HFFc6 (cell line): ENCODE data around the gene R3HDM4. TPM values are rescaled to one million over a fixed set of nuclear protein-coding genes. Genes with fewer than 3 reads are reported as not detected.

Source experiments
- DNase-seq: peaks from one replicate; pipeline ENCODE4 v3.0.0-alpha.2; 2018
- H3K27ac Mint-ChIP-seq: 2 replicates; pipeline ENCODE4 v1.8.0; 2020; ENCODE audit warnings: mild to moderate bottlenecking, mixed read lengths
- H3K27me3 Mint-ChIP-seq: 2 replicates; pipeline ENCODE4 v1.8.0; 2021; ENCODE audit warnings: mild to moderate bottlenecking, moderate library complexity, mixed read lengths; ENCODE audit not compliant: insufficient read depth
- H3K36me3 Mint-ChIP-seq: 2 replicates; pipeline ENCODE4 v1.8.0; 2021; ENCODE audit warnings: low read depth, mixed read lengths
- H3K4me1 Mint-ChIP-seq: 2 replicates; pipeline ENCODE4 v1.8.0; 2020; ENCODE audit warnings: low read depth, mixed read lengths
- H3K4me3 Mint-ChIP-seq: 2 replicates; pipeline ENCODE4 v1.8.0; 2020; ENCODE audit warnings: mild to moderate bottlenecking, moderate library complexity, mixed read lengths
- H3K9me3 Mint-ChIP-seq: 2 replicates; pipeline ENCODE4 v1.8.0; 2020; ENCODE audit warnings: mild to moderate bottlenecking, mixed read lengths
- total RNA-seq, 6 experiments: library from RNA; stranded (reverse); fragmentation: NEBNext Ultra II Directional; extraction: Animal tissue kit (Norgen Biotek cat#: 25700); gene quantifications; 2 replicates in 1 of 6; 3 replicates in 5 of 6; pipeline ENCODE4 v1.2.3, GENCODE V29; 2021
- TF ChIP-seq, protein P1 (sequence below): fragments of 200-600 bp; sonication (generic); IDR thresholded peaks from 2 replicates; pipeline ENCODE4 v1.5.0; 2021; ENCODE audit warnings: antibody characterized with exemption, mild to moderate bottlenecking

R3HDM4 gene
- total RNA-seq, 6 experiments from 2014 or later, result 41.9 to 53.4 (median 45.9) TPM

GRCh38 chr19:900302-901111 lies 12.5 kb downstream of the R3HDM4 start:
- H3K4me1 Mint-ChIP-seq, result no peaks in the 10 kb centered on the region
- DNase-seq, result no peak
- no peaks in the 10 kb centered on the region for H3K9me3 Mint-ChIP-seq
- peaks cover 1% of the 10 kb centered on the region; the same call in 1 of the 2 replicates for H3K27me3 Mint-ChIP-seq
- H3K36me3 Mint-ChIP-seq, result peaks cover 5% of the 10 kb centered on the region; the same call in 1 of the 2 replicates
- no peak overlapping the region for H3K27ac Mint-ChIP-seq
- H3K4me3 Mint-ChIP-seq, result no peak overlapping the region
- TF ChIP-seq, protein P1, sequence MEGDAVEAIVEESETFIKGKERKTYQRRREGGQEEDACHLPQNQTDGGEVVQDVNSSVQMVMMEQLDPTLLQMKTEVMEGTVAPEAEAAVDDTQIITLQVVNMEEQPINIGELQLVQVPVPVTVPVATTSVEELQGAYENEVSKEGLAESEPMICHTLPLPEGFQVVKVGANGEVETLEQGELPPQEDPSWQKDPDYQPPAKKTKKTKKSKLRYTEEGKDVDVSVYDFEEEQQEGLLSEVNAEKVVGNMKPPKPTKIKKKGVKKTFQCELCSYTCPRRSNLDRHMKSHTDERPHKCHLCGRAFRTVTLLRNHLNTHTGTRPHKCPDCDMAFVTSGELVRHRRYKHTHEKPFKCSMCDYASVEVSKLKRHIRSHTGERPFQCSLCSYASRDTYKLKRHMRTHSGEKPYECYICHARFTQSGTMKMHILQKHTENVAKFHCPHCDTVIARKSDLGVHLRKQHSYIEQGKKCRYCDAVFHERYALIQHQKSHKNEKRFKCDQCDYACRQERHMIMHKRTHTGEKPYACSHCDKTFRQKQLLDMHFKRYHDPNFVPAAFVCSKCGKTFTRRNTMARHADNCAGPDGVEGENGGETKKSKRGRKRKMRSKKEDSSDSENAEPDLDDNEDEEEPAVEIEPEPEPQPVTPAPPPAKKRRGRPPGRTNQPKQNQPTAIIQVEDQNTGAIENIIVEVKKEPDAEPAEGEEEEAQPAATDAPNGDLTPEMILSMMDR, result no peak

GRCh38 chr19:900043-900301 lies 13.0 kb downstream of the R3HDM4 start:
- Mint-ChIP-seq H3K27me3 (no peaks in the 10 kb centered on the region), H3K4me1 (no peaks in the 10 kb centered on the region), H3K27ac (no peak overlapping the region), H3K36me3 (peaks cover 5% of the 10 kb centered on the region; the same call in 1 of the 2 replicates), H3K4me3 (no peak overlapping the region), H3K9me3 (no peaks in the 10 kb centered on the region)
- no peak for DNase-seq
- TF ChIP-seq, protein P1, result no peak

DNA sequence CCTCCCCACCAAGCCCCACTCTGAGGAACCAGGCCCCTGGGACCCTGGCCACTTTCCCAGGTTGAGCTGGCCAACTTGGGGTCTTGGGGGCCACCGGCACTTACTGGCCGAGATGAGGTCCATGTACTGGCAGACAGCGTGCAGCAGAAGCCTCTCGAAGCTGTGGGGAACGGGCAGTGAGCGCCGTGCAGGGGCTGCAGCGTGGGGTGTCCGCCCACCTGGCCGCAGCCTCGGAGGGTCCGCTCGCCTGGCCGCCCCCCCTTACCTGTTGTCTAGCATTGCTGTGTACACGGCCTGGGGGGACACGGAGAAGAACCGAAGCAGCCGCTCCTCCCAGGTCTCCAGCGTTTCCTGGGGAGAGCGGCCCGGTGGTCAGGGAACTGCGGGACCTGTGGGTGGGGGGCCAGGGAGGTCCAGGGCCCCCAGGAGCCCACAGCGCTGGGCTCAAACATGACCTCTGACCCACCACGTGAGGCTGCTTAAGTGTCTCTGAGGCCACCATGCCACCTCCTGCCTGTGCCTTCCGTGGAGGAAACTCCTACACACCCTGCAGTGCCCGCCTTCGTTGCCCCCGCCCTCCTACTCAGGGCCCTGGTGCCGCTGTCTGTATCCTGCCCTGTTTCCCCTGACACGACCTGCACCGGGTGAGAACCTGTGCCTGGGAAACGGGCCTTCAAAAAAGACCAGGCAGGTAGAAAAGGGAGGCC lies 13.5 kb downstream of the R3HDM4 start:
- TF ChIP-seq, protein P1, result no peak
- H3K27me3 Mint-ChIP-seq, result no peaks in the 10 kb centered on the region
- no peak overlapping the region for H3K27ac Mint-ChIP-seq
- peaks cover 5% of the 10 kb centered on the region; the same call in 1 of the 2 replicates for H3K36me3 Mint-ChIP-seq
- H3K4me3 Mint-ChIP-seq, result no peak overlapping the region
- no peaks in the 10 kb centered on the region for H3K9me3 Mint-ChIP-seq
- DNase-seq, result no peak
- no peaks in the 10 kb centered on the region for H3K4me1 Mint-ChIP-seq

- TF ChIP-seq, protein P1, result no peak
- H3K9me3 Mint-ChIP-seq, result no peaks in the 10 kb centered on the region
- DNase-seq, result no peak
- peaks cover 2% of the 10 kb centered on the region; the same call in 1 of the 2 replicates for H3K27me3 Mint-ChIP-seq
- H3K4me3 Mint-ChIP-seq, result no peak overlapping the region
- H3K4me1 Mint-ChIP-seq, result no peaks in the 10 kb centered on the region
- H3K36me3 Mint-ChIP-seq, result no peaks in the 10 kb centered on the region
- H3K27ac Mint-ChIP-seq, result no peak overlapping the region
These were observed 14.4 kb downstream of the R3HDM4 start for GRCh38 chr19:898663-899062.

- no peaks in the 10 kb centered on the region for H3K36me3 Mint-ChIP-seq
- H3K9me3 Mint-ChIP-seq, result no peaks in the 10 kb centered on the region
- no peak overlapping the region for H3K4me3 Mint-ChIP-seq
- TF ChIP-seq, protein P1, result peak; percentile 49
- no peak overlapping the region for H3K27ac Mint-ChIP-seq
- no peaks in the 10 kb centered on the region for H3K4me1 Mint-ChIP-seq
- peaks cover 7% of the 10 kb centered on the region for H3K27me3 Mint-ChIP-seq
- DNase-seq, result no peak
These were observed 15.5 kb downstream of the R3HDM4 start for GRCh38 chr19:897442-898039.
